ENCODE measurements around the gene MYO1D. TPM values are rescaled to one million over a fixed set of nuclear protein-coding genes. Genes with fewer than 3 reads are reported as not detected.
A peak's percentile ranks its signal among the peaks of the same experiment; 100 is the strongest.

Gene MYO1D
- total RNA-seq, 2 donors from 2014 or later, result 21.4 to 48.3 TPM

GRCh38 chr17:32463304-32463703, 413.6 kb downstream of the MYO1D start:
- intact Hi-C loops (cut with DNase I), result no loop called here
- peaks cover 18% of the 10 kb centered on the region for H3K4me1 ChIP-seq
- H3K9me3 ChIP-seq, result no peaks in the 10 kb centered on the region
- peaks cover 3 to 28% of the 10 kb centered on the region in 2 donors for H3K36me3 ChIP-seq (replicated peaks in 1 of 2; ENCODE audit: insufficient read depth in 1 of 2, low read depth in 2 of 2)
- ATAC-seq (no peak), DNase-seq (no peak)
- peak overlapping the region in 1 of 4 donors; percentile 25 for H3K27ac ChIP-seq
- H3K4me3 ChIP-seq, result no peak overlapping the region
- no peaks in the 10 kb centered on the region for H3K27me3 ChIP-seq
- TF ChIP-seq CTCF (IDR thresholded peaks at IDR 0.05) (no peak), POLR2A (IDR thresholded peaks at IDR 0.05) (no peak)
- WGBS, 2 donors, result 58 to 70% methylated on average over 3 of the region's 3 CpGs

GRCh38 chr17:32461853-32462617, 414.9 kb downstream of the MYO1D start:
- TF ChIP-seq CTCF (IDR thresholded peaks at IDR 0.05) (peak; percentile 29 to 55 (median 49)), POLR2A (IDR thresholded peaks at IDR 0.05) (no peak)
- WGBS, 2 donors, result 34 to 38% methylated on average over 1 of the region's 1 CpG
- intact Hi-C loops (cut with DNase I), result no loop called here
- Histone ChIP-seq H3K9me3 (no peaks in the 10 kb centered on the region), H3K27ac (peak overlapping the region in 1 of 4 donors; percentile 2), H3K36me3 (replicated peaks in 1 of 2; ENCODE audit: insufficient read depth in 1 of 2, low read depth in 2 of 2) (peaks cover 0 to 28% of the 10 kb centered on the region in 2 donors), H3K4me1 (peaks cover 18% of the 10 kb centered on the region), H3K27me3 (no peaks in the 10 kb centered on the region), H3K4me3 (no peak overlapping the region)
- DNase-seq (peak; percentile 49 to 69 (median 62)), ATAC-seq (peak; percentile 66)

- intact Hi-C loops (cut with DNase I), result no loop called here
- no peaks in the 10 kb centered on the region for H3K9me3 ChIP-seq
- TF ChIP-seq CTCF (IDR thresholded peaks at IDR 0.05), result no peak
- no peak for TF ChIP-seq POLR2A (IDR thresholded peaks at IDR 0.05)
- DNase-seq (no peak), ATAC-seq (no peak)
- peaks cover 18% of the 10 kb centered on the region for H3K4me1 ChIP-seq
- 57 to 61% methylated on average over 4 of the region's 4 CpGs for WGBS, 2 donors
- H3K27me3 ChIP-seq, result no peaks in the 10 kb centered on the region
- H3K27ac ChIP-seq, result no peak overlapping the region
- H3K36me3 ChIP-seq (replicated peaks in 1 of 2; ENCODE audit: insufficient read depth in 1 of 2, low read depth in 2 of 2), result peaks cover 0 to 24% of the 10 kb centered on the region in 2 donors
- H3K4me3 ChIP-seq, result no peak overlapping the region
Measured at GRCh38 chr17:32461498-32461852, 415.4 kb downstream of the MYO1D start.

- Histone ChIP-seq H3K4me3 (no peak overlapping the region), H3K9me3 (no peaks in the 10 kb centered on the region), H3K4me1 (peaks cover 18% of the 10 kb centered on the region), H3K27ac (no peak overlapping the region), H3K27me3 (no peaks in the 10 kb centered on the region), H3K36me3 (replicated peaks in 1 of 2; ENCODE audit: insufficient read depth in 1 of 2, low read depth in 2 of 2) (peaks cover 4 to 24% of the 10 kb centered on the region in 2 donors)
- ATAC-seq (no peak), DNase-seq (no peak)
- 84 to 88% methylated on average over 4 of the region's 4 CpGs for WGBS, 2 donors
- TF ChIP-seq POLR2A (IDR thresholded peaks at IDR 0.05) (no peak), CTCF (IDR thresholded peaks at IDR 0.05) (no peak)
- intact Hi-C loops (cut with DNase I), result no loop called here
Measured at GRCh38 chr17:32460054-32460453, 416.9 kb downstream of the MYO1D start.

- intact Hi-C loops (cut with DNase I), result no loop called here
- TF ChIP-seq POLR2A (IDR thresholded peaks at IDR 0.05) (no peak), CTCF (IDR thresholded peaks at IDR 0.05) (no peak)
- no peak overlapping the region for H3K27ac ChIP-seq
- no peaks in the 10 kb centered on the region for H3K9me3 ChIP-seq
- peaks cover 6 to 24% of the 10 kb centered on the region in 2 donors for H3K36me3 ChIP-seq (replicated peaks in 1 of 2; ENCODE audit: insufficient read depth in 1 of 2, low read depth in 2 of 2)
- H3K4me3 ChIP-seq, result no peak overlapping the region
- no peaks in the 10 kb centered on the region for H3K27me3 ChIP-seq
- ATAC-seq (no peak), DNase-seq (no peak)
- H3K4me1 ChIP-seq, result peaks cover 12% of the 10 kb centered on the region
Measured at GRCh38 chr17:32458371-32458770, 418.6 kb downstream of the MYO1D start.

Measured in body of pancreas (tissue), 4 donors.